HFF-Myc (cell line): ENCODE measurements around the gene ARMC8.

Experiments
- DNase-seq: peaks from one replicate; pipeline ENCODE4 v3.0.0-alpha.2; 2011; ENCODE audit warnings: low read depth; ENCODE audit errors: extremely low read depth
- H3K4me3 ChIP-seq: replicated peaks from 2 replicates; pipeline ENCODE4 v1.5.1; 2011; ENCODE audit warnings: low read depth, mild to moderate bottlenecking, control low read depth, low read length
- CTCF ChIP-seq: IDR thresholded peaks from 2 replicates; pipeline ENCODE4 v1.5.1; 2012; ENCODE audit warnings: mild to moderate bottlenecking, low read depth, low read length, control low read depth; ENCODE audit errors: missing control alignments

ARMC8 gene

GRCh38 chr3:138270245-138270644, 83.1 kb downstream of the ARMC8 start:
- DNase-seq: no peak
- TF ChIP-seq CTCF: no peak
- no peak overlapping the region for H3K4me3 ChIP-seq

DNA sequence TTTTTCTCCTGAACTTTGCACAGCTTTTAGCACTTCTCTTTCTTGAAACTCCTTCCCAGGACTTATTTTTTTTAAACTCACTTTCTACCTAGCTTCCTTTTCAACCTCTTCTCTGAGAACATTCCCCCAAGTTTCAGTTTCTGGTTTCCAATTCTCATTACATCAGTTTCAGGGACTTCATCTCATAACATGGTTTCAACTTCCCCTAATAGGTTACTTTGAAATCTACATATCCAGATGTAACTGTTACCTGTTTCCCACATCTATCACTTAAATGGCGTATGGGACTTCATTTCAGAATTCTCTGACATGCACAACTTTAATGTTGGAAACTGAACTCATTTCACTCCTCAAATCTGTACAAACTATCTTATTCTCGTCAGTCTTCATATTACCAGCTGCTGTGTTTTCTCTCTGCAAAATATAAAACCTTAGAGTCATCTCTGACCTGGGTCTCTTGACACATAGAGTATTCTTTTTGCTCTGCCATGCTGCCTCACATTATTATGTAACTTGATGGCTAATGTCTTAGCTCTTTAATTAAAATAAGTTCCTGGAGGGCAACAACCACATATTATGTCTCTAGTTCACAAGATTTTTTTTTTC, 84.2 kb downstream of the ARMC8 start:
- TF ChIP-seq CTCF: no peak
- no peak for DNase-seq
- H3K4me3 ChIP-seq: no peak overlapping the region

DNA sequence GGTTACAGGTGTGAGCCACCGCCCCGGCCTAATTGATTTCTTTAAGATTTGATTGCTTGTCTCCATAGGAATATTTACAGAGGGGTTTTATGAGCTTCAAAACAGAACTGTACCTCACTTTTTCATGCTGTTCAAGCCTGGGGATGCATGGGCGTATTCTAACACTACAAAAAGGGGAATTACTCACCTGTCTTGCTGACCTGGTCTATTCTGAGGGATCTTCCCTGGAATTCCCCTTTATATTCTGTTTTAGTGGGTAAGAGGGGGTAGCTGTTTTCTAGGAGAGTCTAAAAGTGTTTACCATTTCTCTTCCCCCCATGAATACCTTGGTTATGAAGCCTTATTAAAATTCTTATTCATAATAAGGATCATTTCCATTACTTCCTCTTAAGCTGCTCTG, 94.5 kb downstream of the ARMC8 start:
- TF ChIP-seq CTCF: no peak
- no peak overlapping the region for H3K4me3 ChIP-seq
- no peak for DNase-seq

- no peak for DNase-seq
- no peak overlapping the region for H3K4me3 ChIP-seq
- no peak for TF ChIP-seq CTCF
Measured at GRCh38 chr3:138282836-138283235, 95.7 kb downstream of the ARMC8 start.

DNA sequence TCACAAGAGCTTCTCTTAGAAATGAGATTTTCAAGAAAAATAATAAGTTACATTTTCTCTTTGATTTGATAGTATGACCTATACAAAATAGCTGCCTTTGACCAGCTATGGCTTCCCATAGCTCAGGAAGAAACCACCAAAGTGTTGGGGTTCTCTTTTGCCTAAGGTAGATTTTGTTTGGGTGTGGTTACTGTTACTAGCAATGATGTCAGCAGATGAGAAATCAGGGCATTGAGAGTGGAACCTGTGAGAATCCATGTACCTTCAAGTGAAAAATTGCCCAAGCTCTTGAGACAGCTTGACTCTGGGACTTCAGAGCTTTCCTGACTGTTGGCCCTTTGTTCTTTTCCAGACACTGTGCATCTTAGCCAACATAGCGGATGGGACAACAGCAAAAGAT, 97.0 kb downstream of the ARMC8 start:
- no peak for DNase-seq
- no peak for TF ChIP-seq CTCF
- no peak overlapping the region for H3K4me3 ChIP-seq

- no peak for DNase-seq
- no peak for TF ChIP-seq CTCF
Measured at GRCh38 chr3:138284957-138285477, 97.9 kb downstream of the ARMC8 start.

GRCh38 chr3:138289260-138289659, 102.2 kb downstream of the ARMC8 start:
- no peak for TF ChIP-seq CTCF
- no peak for DNase-seq
- no peak overlapping the region for H3K4me3 ChIP-seq

More at GRCh38 chr3:138284957-138285477, 97.9 kb downstream of the ARMC8 start:
- no peak overlapping the region for H3K4me3 ChIP-seq
